ENCODE data around the gene HSPA6.
A peak's percentile ranks its signal among the peaks of the same experiment; 100 is the strongest.
"Not testable (repeated sequence)": the region's sequence is repeated elsewhere in the genome, so short reads cannot be mapped to it uniquely, and the experiment has no call there.

The HSPA6 gene

GRCh38 chr1:161523817-161524741 lies at the start of gene HSPA6:
TSS of gene HSPA6 (plus strand) at chr1:161524540. CDS start at chr1:161524659, 119 bp downstream.
- Histone ChIP-seq H3K4me3 (peak within 1 kb of the TSS; percentile 96), H3K27ac (peak within 1 kb of the TSS; percentile 50; the same call in 1 of the 2 replicates), H3K9ac (ENCODE audit: insufficient read length) (peak within 1 kb of the TSS; percentile 81)
- not testable (repeated sequence) for H3K36me3 ChIP-seq (ENCODE audit: insufficient read depth, low read length); H3K9me3 ChIP-seq (ENCODE audit: low read depth, low read length)
- peak; percentile 73 for DNase-seq (ENCODE audit: low read depth, low spot score)

GRCh38 chr1:161477711-161478110 lies 46.6 kb upstream of the HSPA6 start:
- H3K4me3 ChIP-seq; H3K27ac ChIP-seq; H3K9ac ChIP-seq (ENCODE audit: insufficient read length); DNase-seq (ENCODE audit: low read depth, low spot score); H3K36me3 ChIP-seq (ENCODE audit: insufficient read depth, low read length); H3K9me3 ChIP-seq (ENCODE audit: low read depth, low read length): not testable (repeated sequence)

- no peak overlapping the region for H3K27ac ChIP-seq
- no peaks in the 10 kb centered on the region for H3K9me3 ChIP-seq (ENCODE audit: low read depth, low read length)
- H3K9ac ChIP-seq (ENCODE audit: insufficient read length) = no peak overlapping the region
- TF ChIP-seq EZH2 (IDR thresholded peaks at IDR 0.05) = no peak
- no peak for TF ChIP-seq POLR2AphosphoS5 (IDR thresholded peaks at IDR 0.05; ENCODE audit: borderline replicate concordance, low read depth, low read length)
- no peak for TF ChIP-seq FOXP2 (optimal IDR thresholded peaks at IDR 0.05; ENCODE audit: control extremely low read depth, extremely low read length, insufficient read depth)
- H3K4me3 ChIP-seq = no peak overlapping the region
- H3K36me3 ChIP-seq (ENCODE audit: insufficient read depth, low read length) = no peaks in the 10 kb centered on the region
- DNase-seq (ENCODE audit: low read depth, low spot score) = no peak
These were observed 45.4 kb upstream of the HSPA6 start for GRCh38 chr1:161478985-161479384.

- TF ChIP-seq POLR2AphosphoS5 (IDR thresholded peaks at IDR 0.05; ENCODE audit: borderline replicate concordance, low read depth, low read length) (no peak), EZH2 (IDR thresholded peaks at IDR 0.05) (no peak), FOXP2 (optimal IDR thresholded peaks at IDR 0.05; ENCODE audit: control extremely low read depth, extremely low read length, insufficient read depth) (no peak)
- Histone ChIP-seq H3K4me3 (no peak overlapping the region), H3K36me3 (ENCODE audit: insufficient read depth, low read length) (no peaks in the 10 kb centered on the region), H3K9me3 (ENCODE audit: low read depth, low read length) (no peaks in the 10 kb centered on the region), H3K27ac (no peak overlapping the region), H3K9ac (ENCODE audit: insufficient read length) (no peak overlapping the region)
- DNase-seq (ENCODE audit: low read depth, low spot score) = no peak
These were observed 43.8 kb upstream of the HSPA6 start for GRCh38 chr1:161480381-161481035.

- Histone ChIP-seq H3K9ac (ENCODE audit: insufficient read length) (no peak overlapping the region), H3K27ac (no peak overlapping the region), H3K4me3 (no peak overlapping the region), H3K9me3 (ENCODE audit: low read depth, low read length) (no peaks in the 10 kb centered on the region), H3K36me3 (ENCODE audit: insufficient read depth, low read length) (no peaks in the 10 kb centered on the region)
- no peak for DNase-seq (ENCODE audit: low read depth, low spot score)
- TF ChIP-seq FOXP2 (optimal IDR thresholded peaks at IDR 0.05; ENCODE audit: control extremely low read depth, extremely low read length, insufficient read depth) = no peak
- TF ChIP-seq EZH2 (IDR thresholded peaks at IDR 0.05) = no peak
- TF ChIP-seq POLR2AphosphoS5 (IDR thresholded peaks at IDR 0.05; ENCODE audit: borderline replicate concordance, low read depth, low read length) = no peak
These were observed 42.5 kb upstream of the HSPA6 start for GRCh38 chr1:161481624-161482392.

- no peak overlapping the region for H3K4me3 ChIP-seq
- H3K9ac ChIP-seq (ENCODE audit: insufficient read length) = no peak overlapping the region
- no peak for DNase-seq (ENCODE audit: low read depth, low spot score)
- no peak overlapping the region for H3K27ac ChIP-seq
- no peaks in the 10 kb centered on the region for H3K36me3 ChIP-seq (ENCODE audit: insufficient read depth, low read length)
- H3K9me3 ChIP-seq (ENCODE audit: low read depth, low read length) = no peaks in the 10 kb centered on the region
- TF ChIP-seq POLR2AphosphoS5 (IDR thresholded peaks at IDR 0.05; ENCODE audit: borderline replicate concordance, low read depth, low read length) (no peak), EZH2 (IDR thresholded peaks at IDR 0.05) (no peak), FOXP2 (optimal IDR thresholded peaks at IDR 0.05; ENCODE audit: control extremely low read depth, extremely low read length, insufficient read depth) (no peak)
These were observed 41.7 kb upstream of the HSPA6 start for GRCh38 chr1:161482610-161483009.

- Histone ChIP-seq H3K27ac (no peak overlapping the region), H3K36me3 (ENCODE audit: insufficient read depth, low read length) (no peaks in the 10 kb centered on the region), H3K9ac (ENCODE audit: insufficient read length) (no peak overlapping the region), H3K4me3 (no peak overlapping the region), H3K9me3 (ENCODE audit: low read depth, low read length) (no peaks in the 10 kb centered on the region)
- no peak for TF ChIP-seq POLR2AphosphoS5 (IDR thresholded peaks at IDR 0.05; ENCODE audit: borderline replicate concordance, low read depth, low read length)
- TF ChIP-seq EZH2 (IDR thresholded peaks at IDR 0.05) = no peak
- no peak for TF ChIP-seq FOXP2 (optimal IDR thresholded peaks at IDR 0.05; ENCODE audit: control extremely low read depth, extremely low read length, insufficient read depth)
- DNase-seq (ENCODE audit: low read depth, low spot score) = no peak
These were observed 41.0 kb upstream of the HSPA6 start for GRCh38 chr1:161483361-161483760.

- H3K27ac ChIP-seq = no peak overlapping the region
- no peak overlapping the region for H3K9ac ChIP-seq (ENCODE audit: insufficient read length)
- TF ChIP-seq EZH2 (IDR thresholded peaks at IDR 0.05) (no peak), POLR2AphosphoS5 (IDR thresholded peaks at IDR 0.05; ENCODE audit: borderline replicate concordance, low read depth, low read length) (no peak), FOXP2 (optimal IDR thresholded peaks at IDR 0.05; ENCODE audit: control extremely low read depth, extremely low read length, insufficient read depth) (no peak)
- DNase-seq (ENCODE audit: low read depth, low spot score) = no peak
- H3K4me3 ChIP-seq = no peak overlapping the region
- H3K36me3 ChIP-seq (ENCODE audit: insufficient read depth, low read length) = no peaks in the 10 kb centered on the region
- H3K9me3 ChIP-seq (ENCODE audit: low read depth, low read length) = no peaks in the 10 kb centered on the region
These were observed 39.7 kb upstream of the HSPA6 start for GRCh38 chr1:161484613-161485012.
